Measurements from ENCODE around the gene CYP27A1. TPM values are rescaled to one million over a fixed set of nuclear protein-coding genes. Genes with fewer than 3 reads are reported as not detected.
A peak's percentile ranks its signal among the peaks of the same experiment; 100 is the strongest.

The CYP27A1 gene
- total and polyA plus RNA-seq, 11 donors, result 3.3 to 43.8 (median 7.4) TPM

- WGBS, 4 donors, result 92 to 96% (median 95%) methylated on average over 8 of the region's 8 CpGs
- Histone ChIP-seq H3K36me3 (peaks cover 0 to 26% (median 17%) of the 10 kb centered on the region in 9 donors), H3K27ac (peak overlapping the region in 2 of 12 donors; percentile 16 to 93), H3K4me1 (peaks cover 0 to 56% (median 6%) of the 10 kb centered on the region in 12 donors), H3K4me3 (no peak overlapping the region), H3K27me3 (no peaks in the 10 kb centered on the region), H3K9me3 (no peaks in the 10 kb centered on the region)
- ATAC-seq (no peak), DNase-seq (no peak)
- TF ChIP-seq CTCF (IDR thresholded peaks at IDR 0.05) (no peak), POLR2A (IDR thresholded peaks at IDR 0.05) (no peak)
- intact Hi-C loops (cut with DNase I), result no loop called here
Measured at GRCh38 chr2:218734190-218734975, 47.6 kb upstream of the CYP27A1 start.

GRCh38 chr2:218736531-218736930, 45.4 kb upstream of the CYP27A1 start:
- DNase-seq (no peak), ATAC-seq (no peak)
- 57 to 73% (median 60%) methylated on average over 2 of the region's 2 CpGs for WGBS, 4 donors
- Histone ChIP-seq H3K27me3 (no peaks in the 10 kb centered on the region), H3K9me3 (no peaks in the 10 kb centered on the region), H3K27ac (no peak overlapping the region), H3K4me1 (peaks cover 0 to 43% (median 4%) of the 10 kb centered on the region in 12 donors), H3K4me3 (no peak overlapping the region), H3K36me3 (peaks cover 0 to 47% (median 35%) of the 10 kb centered on the region in 9 donors)
- intact Hi-C loops (cut with DNase I), result no loop called here
- TF ChIP-seq POLR2A (IDR thresholded peaks at IDR 0.05) (no peak), CTCF (IDR thresholded peaks at IDR 0.05) (no peak)

DNA sequence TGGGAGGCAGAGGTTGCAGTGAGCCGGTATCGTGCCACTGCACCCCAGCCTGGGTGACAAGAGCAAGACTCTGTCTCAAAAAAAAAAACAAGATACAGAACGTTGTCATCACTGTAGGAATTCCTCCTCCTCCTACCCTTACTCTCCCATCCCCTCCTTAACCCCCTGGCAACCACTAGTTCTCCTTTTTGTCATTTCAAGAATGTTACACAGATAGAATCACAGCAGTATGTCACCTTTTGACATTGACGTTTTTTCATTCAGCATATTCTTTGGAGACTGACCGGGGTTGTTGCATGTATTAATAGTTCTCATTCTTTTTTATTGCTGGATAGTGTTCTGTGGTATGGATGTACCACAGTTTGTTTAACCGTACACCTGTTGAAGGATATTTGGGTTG, 38.9 kb upstream of the CYP27A1 start:
- intact Hi-C loops (cut with DNase I), result no loop called here
- DNase-seq, result no peak
- H3K9me3 ChIP-seq, result no peaks in the 10 kb centered on the region
- H3K4me1 ChIP-seq, result peaks cover 0 to 48% (median 14%) of the 10 kb centered on the region in 12 donors
- H3K27me3 ChIP-seq, result no peaks in the 10 kb centered on the region
- no peak overlapping the region for H3K4me3 ChIP-seq
- ATAC-seq, result no peak
- H3K27ac ChIP-seq, result peak overlapping the region in 1 of 12 donors; percentile 23
- peaks cover 0 to 64% (median 50%) of the 10 kb centered on the region in 9 donors for H3K36me3 ChIP-seq
- WGBS, 4 donors, result 72 to 77% (median 73%) methylated on average over 6 of the region's 6 CpGs
- TF ChIP-seq POLR2A (IDR thresholded peaks at IDR 0.05) (no peak), CTCF (IDR thresholded peaks at IDR 0.05) (no peak)

DNA sequence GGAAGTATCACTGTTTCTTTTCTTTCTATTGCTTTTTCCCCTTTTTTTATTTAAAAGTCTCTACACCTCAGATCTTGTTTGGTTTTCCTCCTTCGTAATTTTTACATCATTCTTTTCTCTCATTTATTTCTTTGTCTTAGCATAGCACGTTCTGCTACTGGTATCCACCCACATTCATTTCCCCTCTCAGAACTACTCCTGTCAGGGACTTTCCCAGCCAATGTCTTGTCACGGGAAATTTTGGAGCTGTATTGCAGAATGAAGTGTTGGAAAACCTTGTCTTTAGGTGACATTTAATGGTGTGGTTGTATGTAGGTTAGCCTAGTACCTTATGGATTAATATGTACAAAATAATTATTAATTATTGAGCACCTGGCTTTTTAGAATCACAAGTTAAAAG, 37.3 kb upstream of the CYP27A1 start:
- DNase-seq (no peak), ATAC-seq (no peak)
- WGBS, 4 donors, result 43 to 61% (median 52%) methylated on average over 3 of the region's 3 CpGs
- Histone ChIP-seq H3K4me1 (peaks cover 0 to 52% (median 14%) of the 10 kb centered on the region in 12 donors), H3K4me3 (no peak overlapping the region), H3K27ac (peak overlapping the region in 8 of 12 donors; percentile 11 to 85 (median 74)), H3K27me3 (no peaks in the 10 kb centered on the region), H3K9me3 (no peaks in the 10 kb centered on the region), H3K36me3 (peaks cover 0 to 65% (median 55%) of the 10 kb centered on the region in 9 donors)
- intact Hi-C loops (cut with DNase I), result loop anchor here in 1 of 10 donors (5.0 kb wide), 1 partner anchor 88 kb away; the partner anchor contains the start of gene PRKAG3
- TF ChIP-seq CTCF (IDR thresholded peaks at IDR 0.05) (no peak), POLR2A (IDR thresholded peaks at IDR 0.05) (no peak)

All from heart left ventricle (tissue), 16 donors.